Brain microvascular endothelial cell (primary cell): ENCODE data around the gene HSPB6.

Source experiments
- DNase-seq: peaks from one replicate; pipeline ENCODE4 v3.0.0-alpha.2; 2020
- H3K27ac ChIP-seq: fragments of 250-450 bp; sonication (Bioruptor Pico); 2 replicates; pipeline ENCODE4 v1.5.1; 2020; ENCODE audit warnings: mild to moderate bottlenecking, moderate library complexity
- H3K27me3 ChIP-seq: fragments of 250-450 bp; sonication (Bioruptor Pico); replicated peaks from 2 replicates; pipeline ENCODE4 v1.5.1; 2020; ENCODE audit warnings: mild to moderate bottlenecking
- H3K36me3 ChIP-seq: fragments of 250-450 bp; sonication (Bioruptor Pico); replicated peaks from 2 replicates; pipeline ENCODE4 v1.5.1; 2020; ENCODE audit warnings: mild to moderate bottlenecking
- H3K4me3 ChIP-seq: 2 replicates; pipeline ENCODE4 v1.5.1; 2011; ENCODE audit warnings: low read depth, mild to moderate bottlenecking, control low read depth, low read length, moderate library complexity
- CTCF ChIP-seq: IDR thresholded peaks from 2 replicates; pipeline ENCODE4 v1.5.1; 2011; ENCODE audit warnings: low read depth, mild to moderate bottlenecking, moderate library complexity, low read length, control low read depth, inconsistent platforms; ENCODE audit errors: missing control alignments
- in situ Hi-C: cut with HindIII; loops from 2 replicates; pipeline ENCODE4 v1.10.0; 2017; ENCODE audit warnings: low sequenced_read_pairs, low pct_ligation_motif_present

Gene HSPB6

GRCh38 chr19:35717665-35718344 is 39.0 kb downstream of the HSPB6 start, which contains the start of gene KMT2B:
Gene KMT2B, plus strand, starts transcription at chr19:35718003. Its CDS starts 16 bp downstream, at chr19:35718019.
- in situ Hi-C loops = no loop called here
- no peak for TF ChIP-seq CTCF
- Histone ChIP-seq H3K27me3 (no peaks in the 10 kb centered on the region), H3K36me3 (peaks cover 22% of the 10 kb centered on the region), H3K27ac (peak within 1 kb of the TSS; percentile 72), H3K4me3 (peak within 1 kb of the TSS; percentile 82)
- no peak for DNase-seq

- peaks cover 14% of the 10 kb centered on the region for H3K36me3 ChIP-seq
Measured at GRCh38 chr19:35716801-35717664, 39.8 kb downstream of the HSPB6 start.

GRCh38 chr19:35715981-35716800 is 40.6 kb downstream of the HSPB6 start:
- no peaks in the 10 kb centered on the region for H3K27me3 ChIP-seq
- peak overlapping the region; percentile 76 for H3K4me3 ChIP-seq
- TF ChIP-seq CTCF = no peak
- in situ Hi-C loops = no loop called here
- peak; percentile 9 for DNase-seq
- H3K27ac ChIP-seq = no peak overlapping the region
- H3K36me3 ChIP-seq = peaks cover 9% of the 10 kb centered on the region

More at GRCh38 chr19:35716801-35717664, 39.8 kb downstream of the HSPB6 start:
- peak; percentile 91 for DNase-seq
- peak overlapping the region; percentile 72 for H3K27ac ChIP-seq
- in situ Hi-C loops = no loop called here
- peak; percentile 87 for TF ChIP-seq CTCF
- H3K27me3 ChIP-seq = no peaks in the 10 kb centered on the region
- peak overlapping the region; percentile 76 for H3K4me3 ChIP-seq

- in situ Hi-C loops = no loop called here
- no peak overlapping the region for H3K4me3 ChIP-seq
Measured at GRCh38 chr19:35715355-35715809, 41.4 kb downstream of the HSPB6 start.

More at GRCh38 chr19:35715355-35715809, 41.4 kb downstream of the HSPB6 start:
- no peak for TF ChIP-seq CTCF
- Histone ChIP-seq H3K27me3 (no peaks in the 10 kb centered on the region), H3K36me3 (peaks cover 6% of the 10 kb centered on the region), H3K27ac (no peak overlapping the region)
- DNase-seq = no peak
